ENCODE measurements around the gene COPS2. TPM values are rescaled to one million over a fixed set of nuclear protein-coding genes. Genes with fewer than 3 reads are reported as not detected.

The COPS2 gene
- total RNA-seq, 2 donors from 2014 or later = 34.4 to 38.2 TPM

GRCh38 chr15:49093252-49094105 is 61.9 kb downstream of the COPS2 start:
- Histone ChIP-seq H3K36me3 (no peaks in the 10 kb centered on the region), H3K27ac (no peak overlapping the region), H3K27me3 (no peaks in the 10 kb centered on the region), H3K4me3 (no peak overlapping the region), H3K4me1 (no peaks in the 10 kb centered on the region), H3K9me3 (no peaks in the 10 kb centered on the region)
- TF ChIP-seq CTCF (IDR thresholded peaks at IDR 0.05) = no peak
- DNase-seq (ENCODE audit: low spot score) = no peak

GRCh38 chr15:49088996-49089395 is 66.4 kb downstream of the COPS2 start:
- Histone ChIP-seq H3K9me3 (no peaks in the 10 kb centered on the region), H3K4me3 (no peak overlapping the region), H3K4me1 (no peaks in the 10 kb centered on the region), H3K27me3 (no peaks in the 10 kb centered on the region), H3K36me3 (no peaks in the 10 kb centered on the region), H3K27ac (no peak overlapping the region)
- TF ChIP-seq CTCF (IDR thresholded peaks at IDR 0.05) = no peak
- DNase-seq (ENCODE audit: low spot score) = no peak

- no peaks in the 10 kb centered on the region for H3K36me3 ChIP-seq
- H3K27ac ChIP-seq = no peak overlapping the region
- H3K4me3 ChIP-seq = no peak overlapping the region
- H3K4me1 ChIP-seq = no peaks in the 10 kb centered on the region
- no peaks in the 10 kb centered on the region for H3K9me3 ChIP-seq
- no peak for DNase-seq (ENCODE audit: low spot score)
- no peak for TF ChIP-seq CTCF (IDR thresholded peaks at IDR 0.05)
- no peaks in the 10 kb centered on the region for H3K27me3 ChIP-seq
Measured at GRCh38 chr15:49085696-49086459, 69.5 kb downstream of the COPS2 start.

- no peaks in the 10 kb centered on the region for H3K36me3 ChIP-seq
- no peaks in the 10 kb centered on the region for H3K27me3 ChIP-seq
- no peak for DNase-seq (ENCODE audit: low spot score)
- no peaks in the 10 kb centered on the region for H3K9me3 ChIP-seq
- no peaks in the 10 kb centered on the region for H3K4me1 ChIP-seq
- no peak overlapping the region for H3K4me3 ChIP-seq
- no peak overlapping the region for H3K27ac ChIP-seq
- no peak for TF ChIP-seq CTCF (IDR thresholded peaks at IDR 0.05)
Measured at GRCh38 chr15:49084285-49084570, 71.2 kb downstream of the COPS2 start.

DNA sequence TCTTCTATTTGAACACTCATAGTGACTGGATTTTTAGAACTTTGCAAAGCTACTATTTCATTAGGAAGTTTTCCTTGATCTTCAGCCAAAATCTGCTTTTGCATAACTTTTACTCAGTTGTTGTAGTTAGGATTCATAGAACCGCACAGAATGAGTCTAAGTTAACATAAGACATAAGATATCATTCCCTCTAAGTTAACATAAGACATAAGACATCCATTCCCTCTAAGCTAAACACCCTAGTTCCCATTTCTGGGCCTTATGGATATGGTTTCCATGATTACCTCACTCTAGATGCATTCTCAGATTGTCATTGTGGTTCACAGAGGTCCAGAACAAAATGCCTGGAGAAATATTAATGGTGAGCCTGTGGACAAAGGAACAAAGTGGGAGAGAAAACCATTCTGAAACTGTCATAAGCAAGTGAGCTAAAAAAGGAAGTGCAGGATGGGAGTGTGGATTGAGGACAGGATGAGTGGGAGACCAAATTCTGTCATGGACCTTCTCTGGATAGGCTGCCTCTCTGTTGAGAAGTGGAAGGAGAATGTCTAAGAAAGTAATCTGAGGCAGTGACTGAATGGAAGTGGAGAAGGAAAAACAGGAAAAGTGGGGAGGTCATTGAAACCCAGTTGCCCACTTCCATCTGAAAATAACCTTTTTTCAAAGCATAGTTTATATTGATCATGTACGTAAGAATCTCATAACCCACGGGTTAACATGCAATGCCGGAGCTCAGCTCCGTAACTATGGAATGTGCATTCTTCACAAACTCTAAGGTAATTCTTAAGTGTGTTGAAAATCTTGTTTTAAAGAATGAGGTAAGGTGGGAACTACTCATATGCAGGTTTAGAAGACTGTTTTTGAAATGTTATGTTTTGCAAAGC is 71.8 kb downstream of the COPS2 start:
- no peak for TF ChIP-seq CTCF (IDR thresholded peaks at IDR 0.05)
- no peaks in the 10 kb centered on the region for H3K36me3 ChIP-seq
- no peak overlapping the region for H3K27ac ChIP-seq
- H3K4me1 ChIP-seq = no peaks in the 10 kb centered on the region
- no peaks in the 10 kb centered on the region for H3K9me3 ChIP-seq
- no peak for DNase-seq (ENCODE audit: low spot score)
- no peaks in the 10 kb centered on the region for H3K27me3 ChIP-seq
- no peak overlapping the region for H3K4me3 ChIP-seq

Data from right atrium auricular region (tissue), 2 donors.